ENCODE measurements around the gene TBK1. TPM values are rescaled to one million over a fixed set of nuclear protein-coding genes. Genes with fewer than 3 reads are reported as not detected.

Gene TBK1
- total RNA-seq, 1 donor from 2014 or later, result 15.0 TPM

DNA sequence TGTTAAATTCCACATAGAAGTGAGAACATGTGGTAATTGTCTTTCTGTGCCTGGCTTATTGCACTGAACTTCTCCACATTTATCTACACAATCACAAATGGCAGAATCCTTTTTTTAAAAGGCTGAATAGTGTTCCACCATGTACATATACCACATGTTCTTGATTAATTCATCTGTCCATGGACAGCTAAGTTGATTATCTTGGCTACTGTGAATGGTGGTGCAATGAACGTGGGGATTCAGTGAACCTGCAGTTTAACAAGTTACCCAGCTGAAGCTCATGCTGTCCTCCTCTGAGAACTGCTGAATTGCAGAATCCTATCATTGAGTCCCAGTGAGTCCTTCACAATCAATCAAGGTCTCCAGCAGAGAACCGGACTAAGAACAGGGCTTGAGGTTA lies 74.9 kb downstream of the TBK1 start:
- TF ChIP-seq, protein P1, sequence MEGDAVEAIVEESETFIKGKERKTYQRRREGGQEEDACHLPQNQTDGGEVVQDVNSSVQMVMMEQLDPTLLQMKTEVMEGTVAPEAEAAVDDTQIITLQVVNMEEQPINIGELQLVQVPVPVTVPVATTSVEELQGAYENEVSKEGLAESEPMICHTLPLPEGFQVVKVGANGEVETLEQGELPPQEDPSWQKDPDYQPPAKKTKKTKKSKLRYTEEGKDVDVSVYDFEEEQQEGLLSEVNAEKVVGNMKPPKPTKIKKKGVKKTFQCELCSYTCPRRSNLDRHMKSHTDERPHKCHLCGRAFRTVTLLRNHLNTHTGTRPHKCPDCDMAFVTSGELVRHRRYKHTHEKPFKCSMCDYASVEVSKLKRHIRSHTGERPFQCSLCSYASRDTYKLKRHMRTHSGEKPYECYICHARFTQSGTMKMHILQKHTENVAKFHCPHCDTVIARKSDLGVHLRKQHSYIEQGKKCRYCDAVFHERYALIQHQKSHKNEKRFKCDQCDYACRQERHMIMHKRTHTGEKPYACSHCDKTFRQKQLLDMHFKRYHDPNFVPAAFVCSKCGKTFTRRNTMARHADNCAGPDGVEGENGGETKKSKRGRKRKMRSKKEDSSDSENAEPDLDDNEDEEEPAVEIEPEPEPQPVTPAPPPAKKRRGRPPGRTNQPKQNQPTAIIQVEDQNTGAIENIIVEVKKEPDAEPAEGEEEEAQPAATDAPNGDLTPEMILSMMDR (IDR thresholded peaks at IDR 0.05), result no peak
- no peak overlapping the region for H3K27ac Mint-ChIP-seq (ENCODE audit: unreplicated experiment)
- no peak overlapping the region for H3K4me3 Mint-ChIP-seq (ENCODE audit: unreplicated experiment)
- no peaks in the 10 kb centered on the region for H3K27me3 Mint-ChIP-seq (ENCODE audit: low read depth)
- DNase-seq (ENCODE audit: low spot score), result no peak
- H3K4me1 Mint-ChIP-seq (ENCODE audit: low read depth), result peaks cover 12% of the 10 kb centered on the region
- no peaks in the 10 kb centered on the region for H3K36me3 Mint-ChIP-seq (ENCODE audit: low read depth)
- no peaks in the 10 kb centered on the region for H3K9me3 Mint-ChIP-seq (ENCODE audit: low read depth)

DNA sequence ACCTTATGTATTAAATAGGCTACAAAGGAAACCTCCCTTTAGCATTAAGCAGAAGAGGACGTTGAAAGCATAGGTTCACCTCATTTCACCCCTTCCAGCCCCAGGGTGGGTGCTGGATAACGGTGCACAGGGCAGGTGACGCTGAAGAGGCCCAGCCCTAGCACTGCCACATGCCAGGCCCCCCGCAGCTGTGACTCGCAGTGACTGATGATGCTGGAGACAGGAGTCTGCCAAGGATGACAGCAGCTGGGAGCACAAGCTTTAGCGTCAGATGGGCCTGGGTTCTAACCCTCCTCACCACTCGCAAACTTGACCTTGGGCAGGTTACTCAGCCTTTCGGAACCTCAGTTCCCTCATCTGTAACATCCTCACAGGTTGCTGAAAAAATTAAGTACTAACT lies 76.7 kb downstream of the TBK1 start:
- Mint-ChIP-seq H3K36me3 (ENCODE audit: low read depth) (no peaks in the 10 kb centered on the region), H3K27ac (ENCODE audit: unreplicated experiment) (no peak overlapping the region), H3K4me3 (ENCODE audit: unreplicated experiment) (no peak overlapping the region), H3K4me1 (ENCODE audit: low read depth) (no peaks in the 10 kb centered on the region), H3K9me3 (ENCODE audit: low read depth) (no peaks in the 10 kb centered on the region), H3K27me3 (ENCODE audit: low read depth) (no peaks in the 10 kb centered on the region)
- TF ChIP-seq, protein P1 (IDR thresholded peaks at IDR 0.05), result no peak
- no peak for DNase-seq (ENCODE audit: low spot score)

DNA sequence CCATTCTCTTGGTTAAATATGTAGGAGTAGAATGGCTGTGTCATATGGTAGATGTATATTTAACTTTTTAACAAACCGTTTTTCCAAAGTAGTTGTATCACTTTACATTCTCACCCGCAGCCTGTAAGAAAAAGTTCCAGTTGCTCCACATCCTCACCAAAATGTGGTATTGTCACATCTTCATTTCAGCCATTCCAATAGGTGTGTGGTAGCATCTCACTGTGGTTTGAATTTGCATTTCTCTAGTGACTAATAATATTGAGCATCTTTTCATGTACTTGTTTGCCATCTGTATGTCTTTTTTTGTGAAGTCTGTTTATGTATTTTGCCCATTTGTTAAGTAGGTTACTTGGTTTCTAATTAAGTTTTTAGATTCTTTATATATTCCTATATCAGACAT lies 78.6 kb downstream of the TBK1 start:
- Mint-ChIP-seq H3K9me3 (ENCODE audit: low read depth) (no peaks in the 10 kb centered on the region), H3K4me3 (ENCODE audit: unreplicated experiment) (no peak overlapping the region), H3K4me1 (ENCODE audit: low read depth) (no peaks in the 10 kb centered on the region), H3K27ac (ENCODE audit: unreplicated experiment) (no peak overlapping the region), H3K27me3 (ENCODE audit: low read depth) (no peaks in the 10 kb centered on the region), H3K36me3 (ENCODE audit: low read depth) (no peaks in the 10 kb centered on the region)
- TF ChIP-seq, protein P1 (IDR thresholded peaks at IDR 0.05), result no peak
- DNase-seq (ENCODE audit: low spot score), result no peak

DNA sequence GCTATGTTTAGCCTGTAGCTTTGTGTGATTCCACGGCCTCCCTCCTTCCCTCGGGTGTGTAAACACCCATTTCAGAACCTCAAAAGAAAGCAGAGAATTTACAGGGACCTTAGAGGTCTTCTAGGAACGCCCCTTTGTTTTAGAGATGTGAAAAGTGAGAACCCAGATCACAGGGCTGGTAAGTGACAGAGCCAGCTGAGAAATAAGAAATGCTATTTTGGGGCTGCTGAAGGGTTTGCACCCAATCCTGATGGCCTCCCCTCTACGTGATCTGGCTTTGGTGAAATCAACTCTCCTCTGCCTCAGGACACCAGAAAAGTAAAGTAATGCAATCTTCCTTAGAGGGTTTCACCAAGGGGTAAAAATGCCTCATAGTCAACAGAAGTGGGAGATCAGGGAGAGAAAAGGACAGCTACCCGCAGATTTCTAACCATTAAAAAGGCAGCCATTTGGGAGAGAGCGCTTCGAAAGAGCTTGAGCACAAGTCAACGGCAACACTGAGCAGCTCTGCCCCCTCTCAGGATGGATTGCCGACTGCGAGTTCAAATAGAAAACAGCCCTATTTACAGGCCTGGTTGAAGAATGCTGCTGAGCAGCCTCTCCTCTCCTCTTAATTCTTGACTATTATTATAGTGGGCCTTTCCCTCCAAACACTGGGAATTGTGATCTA lies 79.9 kb downstream of the TBK1 start:
- H3K36me3 Mint-ChIP-seq (ENCODE audit: low read depth), result no peaks in the 10 kb centered on the region
- no peaks in the 10 kb centered on the region for H3K27me3 Mint-ChIP-seq (ENCODE audit: low read depth)
- H3K4me3 Mint-ChIP-seq (ENCODE audit: unreplicated experiment), result no peak overlapping the region
- no peaks in the 10 kb centered on the region for H3K9me3 Mint-ChIP-seq (ENCODE audit: low read depth)
- TF ChIP-seq, protein P1 (IDR thresholded peaks at IDR 0.05), result no peak
- no peak overlapping the region for H3K27ac Mint-ChIP-seq (ENCODE audit: unreplicated experiment)
- H3K4me1 Mint-ChIP-seq (ENCODE audit: low read depth), result no peaks in the 10 kb centered on the region
- DNase-seq (ENCODE audit: low spot score), result no peak

DNA sequence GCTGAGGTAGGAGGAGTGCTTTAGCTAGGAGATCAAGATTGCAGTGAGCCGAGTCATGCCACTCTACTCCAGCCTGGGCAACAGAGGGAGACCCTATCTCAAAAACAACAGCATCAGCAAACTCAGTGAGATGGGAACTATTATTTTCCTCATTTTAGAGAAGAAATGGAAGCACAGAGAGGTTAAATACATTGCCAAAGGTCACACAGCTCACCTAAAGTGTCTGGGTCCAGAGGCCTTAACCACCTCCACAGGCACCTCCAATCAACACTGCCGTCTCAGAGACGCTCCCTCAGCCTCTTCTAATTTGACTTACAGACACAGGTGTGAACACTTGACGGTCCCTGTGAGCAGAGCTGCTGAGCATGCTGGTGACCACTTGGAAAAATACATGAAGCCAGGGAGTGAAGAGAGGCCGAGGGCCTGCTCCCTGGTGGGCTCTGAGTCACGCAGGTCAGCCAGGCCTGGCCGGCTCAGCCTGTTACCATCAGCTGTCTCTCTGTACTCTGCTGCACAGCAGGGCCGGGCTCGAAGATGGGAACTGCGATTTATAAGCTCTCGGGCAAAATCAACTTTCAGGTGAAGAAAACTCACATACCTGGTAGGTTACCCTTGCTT lies 80.9 kb downstream of the TBK1 start:
- Mint-ChIP-seq H3K27me3 (ENCODE audit: low read depth) (peaks cover 2% of the 10 kb centered on the region), H3K4me1 (ENCODE audit: low read depth) (no peaks in the 10 kb centered on the region), H3K4me3 (ENCODE audit: unreplicated experiment) (no peak overlapping the region), H3K27ac (ENCODE audit: unreplicated experiment) (no peak overlapping the region), H3K9me3 (ENCODE audit: low read depth) (no peaks in the 10 kb centered on the region), H3K36me3 (ENCODE audit: low read depth) (no peaks in the 10 kb centered on the region)
- no peak for DNase-seq (ENCODE audit: low spot score)
- TF ChIP-seq, protein P1 (IDR thresholded peaks at IDR 0.05), result no peak

Data from chondrocyte (in vitro differentiated cells).